OCI-M2 (cell line): Measurements from ENCODE around the gene GPHN.

Experiments used
- DNase-seq: peaks from one replicate; lab custom pipeline; 2025; ENCODE audit not compliant: unreplicated experiment; lab: John Stamatoyannopoulos, UW

Gene GPHN

GRCh38 chr14:67133595-67134441 lies 625.9 kb downstream of the GPHN start:
- DNase-seq, result no peak

DNA sequence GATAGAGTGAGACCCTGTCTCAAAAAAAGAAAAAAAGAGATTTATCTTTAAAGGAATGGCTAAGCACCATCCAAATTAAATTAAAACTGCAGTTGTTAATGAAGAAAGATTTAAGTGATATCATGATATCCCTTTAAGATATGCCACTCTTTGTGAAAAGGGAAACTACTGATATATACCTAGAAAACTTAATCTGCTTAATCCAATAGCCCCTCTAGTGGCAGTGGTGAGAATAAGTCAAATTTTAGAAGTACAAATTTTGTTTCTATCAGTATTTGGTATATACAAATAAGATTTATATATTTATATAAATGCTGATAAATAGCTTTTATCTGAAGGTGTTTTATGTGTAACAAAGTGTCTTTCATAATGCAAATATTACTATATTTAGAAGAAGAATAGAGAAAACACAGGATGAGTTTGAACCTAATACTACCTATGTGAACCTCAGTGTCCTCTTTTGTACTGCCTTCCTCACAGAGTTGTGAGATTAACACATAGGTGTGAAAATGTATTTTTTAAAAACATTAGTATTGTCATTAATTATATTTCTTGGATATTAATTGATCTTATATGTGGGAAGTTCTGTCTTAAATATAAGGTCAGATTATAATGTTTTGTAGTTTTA lies 629.9 kb downstream of the GPHN start:
- no peak for DNase-seq

DNA sequence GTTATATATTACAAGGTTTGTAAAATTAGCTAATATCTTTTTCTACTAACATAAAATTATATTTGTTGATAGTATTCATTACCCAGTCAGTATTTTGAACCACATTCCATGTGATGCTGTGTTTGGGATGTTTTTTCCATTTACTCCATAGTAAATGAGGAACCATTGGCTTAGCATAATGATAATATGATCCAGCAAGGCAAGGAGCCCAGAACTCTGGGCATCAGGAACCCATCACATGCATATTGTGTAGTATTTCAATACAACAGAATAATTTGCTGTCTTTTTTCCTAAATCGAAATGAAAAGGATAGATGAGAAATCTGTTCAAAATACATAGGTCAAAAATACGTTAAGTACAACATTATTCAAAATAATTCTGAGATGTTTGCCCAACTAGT lies 632.6 kb downstream of the GPHN start:
- DNase-seq, result no peak

DNA sequence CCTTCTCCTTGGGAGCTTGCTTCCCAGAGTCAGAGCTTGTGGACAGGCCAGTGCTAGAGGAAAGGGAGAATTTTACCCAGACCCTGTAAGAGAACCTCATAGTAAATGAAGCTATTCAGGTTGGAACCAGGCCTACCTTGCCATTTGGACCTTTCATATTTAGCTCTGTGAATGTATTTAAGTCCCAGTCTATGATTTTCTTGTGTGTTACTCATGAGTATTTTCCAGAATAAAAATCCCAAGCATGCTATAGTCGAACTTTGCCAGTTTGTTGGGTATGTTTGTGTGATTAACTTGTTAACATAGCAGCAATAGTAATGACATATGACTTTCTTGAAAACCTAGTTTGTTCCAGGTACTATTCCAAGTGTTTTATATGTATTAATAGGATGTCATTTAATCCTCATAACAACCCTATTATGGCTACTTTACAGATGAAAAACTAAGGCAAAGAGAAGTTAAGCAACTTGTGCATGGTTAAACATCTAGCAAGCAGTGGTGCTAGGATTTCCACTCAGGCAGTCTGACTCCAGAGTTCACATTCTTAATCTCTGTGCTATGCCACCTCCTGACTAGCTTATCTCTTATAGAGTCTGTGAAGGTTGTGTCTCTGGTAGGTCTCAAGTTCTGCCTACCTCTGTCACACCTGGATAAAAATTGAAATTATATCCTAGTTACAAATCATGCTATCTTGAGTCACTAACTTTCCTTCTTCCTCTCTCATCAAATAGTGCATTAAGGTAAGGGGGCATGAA lies 633.4 kb downstream of the GPHN start:
- no peak for DNase-seq

DNA sequence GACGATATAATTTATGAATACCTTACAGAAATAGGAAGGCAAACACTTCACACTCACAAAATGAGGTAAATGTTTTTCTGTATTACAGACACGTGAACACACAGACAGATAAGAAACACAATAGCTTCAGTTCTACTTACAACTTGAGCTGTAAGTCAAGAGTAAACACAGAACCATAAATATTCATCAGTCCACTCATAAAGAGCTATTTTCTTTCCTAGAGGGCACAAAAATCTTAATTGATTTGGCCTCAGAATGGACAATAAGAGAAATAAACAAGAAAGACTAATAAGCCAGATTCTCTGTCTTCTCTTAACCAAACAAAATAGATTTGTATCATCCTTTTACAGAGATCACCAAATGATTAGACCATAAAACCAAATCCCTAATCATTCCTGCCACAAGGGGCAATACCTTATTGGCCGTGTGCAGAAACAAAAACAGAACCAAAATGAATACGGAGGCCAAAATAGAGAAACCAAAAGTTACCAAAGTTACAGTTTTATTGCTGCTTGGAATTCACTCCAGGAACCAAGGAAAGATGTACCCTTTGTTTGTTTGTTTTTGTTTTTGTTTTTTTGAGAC lies 643.2 kb downstream of the GPHN start:
- no peak for DNase-seq

- no peak for DNase-seq
Observed at GRCh38 chr14:67158566-67158965, 650.6 kb downstream of the GPHN start.

DNA sequence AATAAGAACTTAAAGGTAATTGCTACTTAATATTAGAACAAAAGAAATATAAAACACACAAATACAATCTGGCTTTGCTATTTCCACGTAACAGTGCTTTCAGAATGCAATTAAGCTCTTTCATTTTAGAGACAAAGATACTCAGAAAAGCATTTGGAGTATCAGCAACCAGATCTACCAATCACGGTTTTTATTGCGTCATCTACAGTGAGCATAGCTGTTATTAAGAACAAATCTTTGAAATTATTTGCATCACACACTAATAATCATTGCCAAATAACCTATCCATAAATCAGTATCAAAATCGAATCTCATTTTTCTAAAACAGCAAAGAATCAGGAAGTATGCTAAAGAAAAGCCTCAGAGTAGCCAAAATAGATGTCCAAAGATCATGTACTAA lies 654.4 kb downstream of the GPHN start:
- DNase-seq, result no peak

DNA sequence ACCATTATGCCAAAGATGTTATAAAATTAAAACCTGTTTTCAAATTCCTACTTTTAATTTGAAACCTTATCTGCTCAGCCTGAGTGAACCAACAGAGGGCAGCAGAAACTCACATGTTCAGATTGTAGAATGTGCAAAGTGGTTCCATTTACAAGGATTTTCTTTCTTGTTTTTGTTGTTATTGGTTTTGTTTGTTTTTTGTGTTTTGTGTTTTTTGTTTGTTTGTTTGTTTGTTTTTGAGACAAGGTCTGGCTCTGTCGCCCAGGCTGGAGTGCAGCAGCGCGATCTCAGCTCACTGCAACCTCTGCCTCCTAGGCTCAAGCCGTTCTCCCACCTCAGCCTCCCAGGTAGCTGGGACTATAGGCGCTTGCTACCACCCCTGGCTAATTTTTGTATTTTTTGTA lies 658.5 kb downstream of the GPHN start:
- no peak for DNase-seq

DNA sequence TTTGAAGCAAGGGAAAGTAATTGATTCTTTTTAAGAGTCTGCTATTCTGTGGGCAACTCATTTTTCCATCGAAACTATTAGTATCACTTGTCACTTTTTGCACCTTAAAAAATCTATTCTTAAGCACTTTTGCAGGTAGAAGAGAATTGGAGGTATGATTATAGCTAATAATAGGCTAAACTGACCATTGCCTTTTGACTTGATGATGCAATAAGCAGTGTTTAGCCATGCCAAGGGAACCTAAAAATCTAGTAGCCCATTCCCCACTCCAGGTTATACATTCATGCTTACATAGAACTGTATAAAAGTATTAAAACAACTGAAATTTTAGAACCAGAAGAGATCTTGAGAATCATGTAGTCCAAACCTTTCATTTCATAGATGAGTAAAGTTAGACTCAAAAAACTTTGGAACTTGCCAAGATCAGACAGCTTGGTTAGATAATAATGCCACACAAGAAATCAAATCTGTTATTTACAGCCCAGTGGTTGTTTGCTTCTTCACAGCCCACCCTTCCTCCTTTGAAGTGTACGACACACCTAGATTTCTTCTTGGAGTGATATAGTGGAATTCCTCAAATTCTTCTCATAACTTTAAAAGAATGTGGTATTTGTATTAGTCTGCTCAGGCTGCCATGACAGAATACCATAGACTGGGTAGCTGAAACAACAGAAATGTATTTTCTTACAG lies 659.6 kb downstream of the GPHN start:
- DNase-seq, result no peak

DNA sequence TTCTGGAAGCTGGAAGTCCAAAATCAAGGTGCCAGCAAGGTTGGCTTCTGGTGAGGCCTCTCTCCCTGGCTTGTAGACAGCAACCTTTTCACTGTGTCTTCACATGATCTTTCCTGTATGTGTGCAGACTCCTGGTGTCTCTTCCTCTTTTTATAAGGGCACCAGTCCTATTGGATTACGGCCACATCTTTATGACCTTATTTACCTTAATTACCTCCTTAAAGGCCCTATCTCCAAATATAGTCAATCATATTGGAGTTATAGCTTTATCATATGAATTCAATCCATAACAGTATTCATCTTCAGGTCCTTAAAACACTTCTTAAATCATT lies 660.1 kb downstream of the GPHN start:
- no peak for DNase-seq

- DNase-seq, result no peak
Observed at GRCh38 chr14:67170660-67171059, 662.7 kb downstream of the GPHN start.

- no peak for DNase-seq
Observed at GRCh38 chr14:67172056-67172455, 664.1 kb downstream of the GPHN start.

GRCh38 chr14:67172520-67172919 lies 664.6 kb downstream of the GPHN start:
- DNase-seq, result no peak

- no peak for DNase-seq
Observed at GRCh38 chr14:67173719-67174118, 665.8 kb downstream of the GPHN start.

DNA sequence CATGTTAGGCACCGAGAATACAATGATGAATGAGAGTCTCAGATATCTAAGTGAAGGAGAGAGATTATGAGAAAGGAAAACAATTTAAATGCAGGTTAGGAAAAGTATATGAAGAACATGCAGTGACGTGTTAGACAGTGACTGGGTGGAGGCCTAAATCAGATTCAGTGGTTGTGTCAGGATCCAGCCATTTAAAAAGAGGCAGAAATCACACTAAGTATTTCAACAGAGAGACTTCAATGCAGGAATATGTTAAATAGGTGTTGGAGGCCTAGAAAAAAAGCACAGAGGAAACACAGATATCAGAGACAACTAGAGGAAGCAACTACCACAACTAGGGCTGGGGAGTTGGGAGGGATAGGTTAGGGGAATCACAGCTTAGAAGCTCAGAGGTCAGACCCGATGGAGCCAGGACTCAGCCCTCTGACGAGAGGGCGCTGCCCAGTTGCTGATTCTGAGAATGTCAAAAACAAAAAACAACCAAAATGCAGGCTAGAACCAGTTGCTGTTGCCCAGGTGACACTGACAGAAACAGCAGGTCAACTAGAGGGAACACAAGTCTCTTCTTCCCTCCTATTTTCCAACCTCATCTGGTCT lies 678.3 kb downstream of the GPHN start:
- no peak for DNase-seq

- no peak for DNase-seq
Observed at GRCh38 chr14:67186789-67187584, 679.0 kb downstream of the GPHN start.

DNA sequence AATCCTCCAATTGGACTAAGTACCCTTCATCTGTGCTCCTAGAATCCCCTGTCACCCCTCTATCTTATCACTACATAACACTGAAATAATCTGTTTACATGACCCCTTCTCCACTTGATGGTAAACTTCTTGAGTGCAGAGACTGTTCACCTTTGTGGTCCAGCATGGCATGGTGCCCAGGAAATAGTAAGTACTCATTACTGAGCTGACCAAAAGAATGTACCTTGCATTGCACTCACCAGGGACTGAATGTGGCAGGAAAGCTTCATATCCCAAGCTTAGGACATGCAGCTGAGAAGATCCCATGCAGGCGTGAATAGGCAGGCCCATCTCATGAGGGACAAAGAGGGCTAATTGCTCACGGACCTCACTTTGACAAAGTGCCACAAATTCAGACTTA lies 679.9 kb downstream of the GPHN start:
- no peak for DNase-seq

DNA sequence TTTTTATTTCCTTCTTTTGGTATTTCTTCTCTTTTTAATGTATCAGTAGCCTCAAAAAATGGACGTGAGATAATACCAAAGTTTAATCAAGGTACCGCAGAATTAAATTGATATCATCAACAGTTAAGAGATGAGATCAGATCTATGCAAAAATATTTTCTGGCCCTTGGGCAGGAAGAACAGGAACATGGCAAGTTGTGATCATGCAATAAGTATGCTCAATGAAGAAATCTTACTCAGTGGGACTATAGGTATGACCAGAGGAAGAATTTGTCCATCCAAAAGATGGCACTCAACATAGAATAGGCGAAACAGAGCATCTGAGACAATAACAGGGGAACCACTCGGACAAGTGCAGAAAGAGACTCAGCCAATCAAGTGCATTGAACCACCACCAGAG lies 680.4 kb downstream of the GPHN start:
- no peak for DNase-seq

- DNase-seq, result no peak
Observed at GRCh38 chr14:67191768-67192290, 683.9 kb downstream of the GPHN start.

GRCh38 chr14:67192366-67192765 lies 684.4 kb downstream of the GPHN start:
- DNase-seq, result no peak
